GM10266 (cell line): ENCODE results near the gene PRKAR1A.

Experiments used
- DNase-seq: peaks from one replicate; pipeline ENCODE4 v3.0.0; 2012; ENCODE audit errors: extremely low spot score
- CTCF ChIP-seq: IDR thresholded peaks from 2 replicates; pipeline ENCODE4 v1.5.1; 2012; ENCODE audit warnings: mild to moderate bottlenecking, low read depth; ENCODE audit not compliant: control insufficient read depth, insufficient read depth; ENCODE audit errors: missing control alignments

Gene PRKAR1A

GRCh38 chr17:68589086-68589485, 76.9 kb downstream of the PRKAR1A start:
- TF ChIP-seq CTCF, result no peak
- DNase-seq, result no peak

- no peak for DNase-seq
- TF ChIP-seq CTCF, result no peak
These were observed 79.4 kb downstream of the PRKAR1A start for GRCh38 chr17:68591583-68591982.

- no peak for DNase-seq
- no peak for TF ChIP-seq CTCF
These were observed 79.8 kb downstream of the PRKAR1A start for GRCh38 chr17:68592009-68592408.

- no peak for TF ChIP-seq CTCF
- DNase-seq, result no peak
These were observed 80.7 kb downstream of the PRKAR1A start for GRCh38 chr17:68592682-68593641.

GRCh38 chr17:68594552-68594951, 82.3 kb downstream of the PRKAR1A start:
- TF ChIP-seq CTCF, result no peak
- DNase-seq, result no peak

GRCh38 chr17:68595496-68595895, 83.3 kb downstream of the PRKAR1A start:
- TF ChIP-seq CTCF, result no peak
- no peak for DNase-seq

- no peak for DNase-seq
- TF ChIP-seq CTCF, result no peak
These were observed 83.8 kb downstream of the PRKAR1A start for GRCh38 chr17:68595986-68596385.
